Thyroid gland (tissue), 4 donors: Measurements from ENCODE around the gene IGFBP2. TPM values are rescaled to one million over a fixed set of nuclear protein-coding genes. Genes with fewer than 3 reads are reported as not detected.

Experiments used
- DNase-seq, 2 donors: peaks; one replicate each; pipeline ENCODE4 v3.0.0-alpha.2; 2019
- H3K27ac ChIP-seq, 3 donors: fragments of 200-600 bp; sonication (generic); 1 replicate in 2 of 3; 2 replicates in 1 of 3; pipeline ENCODE4 v1.5.1; 2016 to 2019; ENCODE audit warnings: mild to moderate bottlenecking in 1 of 3, moderate library complexity in 1 of 3
- H3K27me3 ChIP-seq: fragments of 200-600 bp; sonication (generic); one replicate; pipeline ENCODE4 v1.5.1; 2019
- H3K36me3 ChIP-seq, 2 donors: fragments of 200-600 bp; sonication (generic); one replicate each; pipeline ENCODE4 v1.5.1; 2016 to 2019
- H3K4me1 ChIP-seq, 2 donors: fragments of 200-600 bp; sonication (generic); one replicate each; pipeline ENCODE4 v1.5.1; 2017 to 2019
- H3K4me3 ChIP-seq, 3 donors: fragments of 200-600 bp; sonication (generic); replicated peaks in 1 of 3; 1 replicate in 2 of 3; 2 replicates in 1 of 3; pipeline ENCODE4 v1.5.1; 2016; ENCODE audit warnings: mild to moderate bottlenecking in 1 of 3
- H3K9me3 ChIP-seq: fragments of 200-600 bp; sonication (generic); one replicate; pipeline ENCODE4 v1.5.1; 2017
- CTCF ChIP-seq, 6 experiments: fragments of 200-600 bp in 3 of 6; fragments of 450-650 bp in 3 of 6; sonication (generic) in 3 of 6; IDR thresholded peaks; one replicate each; pipeline ENCODE4 v1.5.1; 2016 to 2019; ENCODE audit warnings: antibody characterized with exemption in 6 of 6, mild to moderate bottlenecking in 2 of 6, inconsistent platforms in 1 of 6, moderate library complexity in 1 of 6
- POLR2A ChIP-seq, 2 donors: fragments of 450-650 bp; IDR thresholded peaks; one replicate each; pipeline ENCODE4 v1.6.1; 2017; ENCODE audit warnings: antibody characterized with exemption in 2 of 2, mild to moderate bottlenecking in 2 of 2, moderate library complexity in 1 of 2
- WGBS, 2 donors: methylation state at CpG; one replicate each; pipeline ENCODE4 v1.1.5; 2017; 5-methylcytosine and 5-hydroxymethylcytosine counted together
- intact Hi-C: fragments of 100-400 bp; cut with DNase I; formaldehyde crosslinking; loops from one replicate; pipeline ENCODE4 v1.15.1; 2023
- total RNA-seq, 4 donors: library from RNA; depleted of rRNA; stranded (reverse); fragments of >200 nt; gene quantifications; one replicate each; pipeline ENCODE4 v1.2.3, GENCODE V29; 2016

Gene IGFBP2
- total RNA-seq, 4 donors from 2014 or later: 26.5 to 45.0 (median 40.0) TPM

- intact Hi-C loops: no loop called here
- DNase-seq: no peak
- TF ChIP-seq CTCF (IDR thresholded peaks at IDR 0.05) (no peak), POLR2A (IDR thresholded peaks at IDR 0.05) (no peak)
- H3K9me3 ChIP-seq: no peaks in the 10 kb centered on the region
- H3K4me3 ChIP-seq: no peak overlapping the region
- WGBS, 2 donors: 79 to 85% methylated on average over 7 of the region's 7 CpGs
- no peaks in the 10 kb centered on the region for H3K36me3 ChIP-seq
- H3K27ac ChIP-seq: no peak overlapping the region
- no peaks in the 10 kb centered on the region for H3K27me3 ChIP-seq
- H3K4me1 ChIP-seq: no peaks in the 10 kb centered on the region
Measured at GRCh38 chr2:216615298-216616082, 17.7 kb upstream of the IGFBP2 start.

- DNase-seq: no peak
Measured at GRCh38 chr2:216616083-216616678, 17.0 kb upstream of the IGFBP2 start.

GRCh38 chr2:216617159-216617815 lies 15.9 kb upstream of the IGFBP2 start:
- TF ChIP-seq CTCF (IDR thresholded peaks at IDR 0.05): no peak
- no peak for TF ChIP-seq POLR2A (IDR thresholded peaks at IDR 0.05)
- Histone ChIP-seq H3K4me3 (no peak overlapping the region), H3K27ac (no peak overlapping the region), H3K9me3 (no peaks in the 10 kb centered on the region), H3K36me3 (no peaks in the 10 kb centered on the region), H3K4me1 (no peaks in the 10 kb centered on the region), H3K27me3 (no peaks in the 10 kb centered on the region)
- DNase-seq: no peak
- intact Hi-C loops: no loop called here
- WGBS, 2 donors: 82 to 84% methylated on average over 13 of the region's 13 CpGs

More at GRCh38 chr2:216616083-216616678, 17.0 kb upstream of the IGFBP2 start:
- Histone ChIP-seq H3K27ac (no peak overlapping the region), H3K4me1 (no peaks in the 10 kb centered on the region), H3K9me3 (no peaks in the 10 kb centered on the region), H3K4me3 (no peak overlapping the region), H3K27me3 (no peaks in the 10 kb centered on the region), H3K36me3 (no peaks in the 10 kb centered on the region)
- 83 to 96% methylated on average over 3 of the region's 3 CpGs for WGBS, 2 donors
- intact Hi-C loops: no loop called here
- TF ChIP-seq POLR2A (IDR thresholded peaks at IDR 0.05): no peak
- TF ChIP-seq CTCF (IDR thresholded peaks at IDR 0.05): no peak

- intact Hi-C loops: no loop called here
- WGBS, 2 donors: 84% methylated on average over 7 of the region's 7 CpGs
- H3K27ac ChIP-seq: no peak overlapping the region
Measured at GRCh38 chr2:216618785-216619184, 14.4 kb upstream of the IGFBP2 start.

More at GRCh38 chr2:216618785-216619184, 14.4 kb upstream of the IGFBP2 start:
- no peaks in the 10 kb centered on the region for H3K27me3 ChIP-seq
- H3K4me3 ChIP-seq: no peak overlapping the region
- no peaks in the 10 kb centered on the region for H3K4me1 ChIP-seq
- H3K9me3 ChIP-seq: no peaks in the 10 kb centered on the region
- TF ChIP-seq POLR2A (IDR thresholded peaks at IDR 0.05): no peak
- TF ChIP-seq CTCF (IDR thresholded peaks at IDR 0.05): no peak
- H3K36me3 ChIP-seq: no peaks in the 10 kb centered on the region
- DNase-seq: no peak
